Stimulated activated CD4-positive, alpha-beta T cell treated with anti-CD3 and anti-CD28 coated beads, Interleukin-1b, Interleukin-23, amount 100 ng/mL, for 48 hours (primary cell): ENCODE data around the gene COL18A1.
"Not testable (repeated sequence)": the region's sequence is repeated elsewhere in the genome, so short reads cannot be mapped to it uniquely, and the experiment has no call there.

Source experiments
- DNase-seq: peaks from one replicate; pipeline ENCODE4 v3.0.0-alpha.2; 2020

The COL18A1 gene

GRCh38 chr21:45550522-45551210 is 145.7 kb downstream of the COL18A1 start:
- DNase-seq = peak; percentile 73

- DNase-seq = peak; percentile 46
These were observed 146.4 kb downstream of the COL18A1 start for GRCh38 chr21:45551316-45551715.

- no peak for DNase-seq
These were observed 147.1 kb downstream of the COL18A1 start for GRCh38 chr21:45551783-45552695.

- DNase-seq = no peak
These were observed 147.9 kb downstream of the COL18A1 start for GRCh38 chr21:45552696-45553391.

- peak; percentile 84 for DNase-seq
These were observed 149.7 kb downstream of the COL18A1 start for GRCh38 chr21:45554477-45555175.

- no peak for DNase-seq
These were observed 150.2 kb downstream of the COL18A1 start for GRCh38 chr21:45555251-45555556.

GRCh38 chr21:45555557-45556301 is 150.8 kb downstream of the COL18A1 start:
- peak; percentile 65 for DNase-seq

- DNase-seq = no peak
These were observed 151.3 kb downstream of the COL18A1 start for GRCh38 chr21:45556302-45556644.

GRCh38 chr21:45556645-45557615 is 152.0 kb downstream of the COL18A1 start:
- peak; percentile 36 for DNase-seq

GRCh38 chr21:45557616-45558043 is 152.7 kb downstream of the COL18A1 start:
- DNase-seq = no peak

- DNase-seq = no peak
These were observed 153.2 kb downstream of the COL18A1 start for GRCh38 chr21:45558044-45558721.

- no peak for DNase-seq
These were observed 154.5 kb downstream of the COL18A1 start for GRCh38 chr21:45559216-45560105.

GRCh38 chr21:45560106-45561021 is 155.4 kb downstream of the COL18A1 start:
- no peak for DNase-seq

GRCh38 chr21:45561241-45561640 is 156.3 kb downstream of the COL18A1 start:
- not testable (repeated sequence) for DNase-seq

- no peak for DNase-seq
These were observed 157.4 kb downstream of the COL18A1 start for GRCh38 chr21:45562402-45562801.

GRCh38 chr21:45562965-45563364 is 158.0 kb downstream of the COL18A1 start:
- DNase-seq = no peak
